HS-27A (cell line): ENCODE measurements around the gene EGFLAM.
A peak's percentile ranks its signal among the peaks of the same experiment; 100 is the strongest.

Experiments used
- DNase-seq: peaks from one replicate; pipeline ENCODE4 v3.0.0-alpha.2; 2012; ENCODE audit warnings: low read depth, missing footprints

Gene EGFLAM

GRCh38 chr5:38258319-38259061, at the start of gene EGFLAM:
TSS of gene EGFLAM (plus strand) at chr5:38258559. CDS start at chr5:38258755, 196 bp downstream.
- DNase-seq: no peak

- DNase-seq: peak; percentile 17
Observed at GRCh38 chr5:38208782-38209378, 49.5 kb upstream of the EGFLAM start.

DNA sequence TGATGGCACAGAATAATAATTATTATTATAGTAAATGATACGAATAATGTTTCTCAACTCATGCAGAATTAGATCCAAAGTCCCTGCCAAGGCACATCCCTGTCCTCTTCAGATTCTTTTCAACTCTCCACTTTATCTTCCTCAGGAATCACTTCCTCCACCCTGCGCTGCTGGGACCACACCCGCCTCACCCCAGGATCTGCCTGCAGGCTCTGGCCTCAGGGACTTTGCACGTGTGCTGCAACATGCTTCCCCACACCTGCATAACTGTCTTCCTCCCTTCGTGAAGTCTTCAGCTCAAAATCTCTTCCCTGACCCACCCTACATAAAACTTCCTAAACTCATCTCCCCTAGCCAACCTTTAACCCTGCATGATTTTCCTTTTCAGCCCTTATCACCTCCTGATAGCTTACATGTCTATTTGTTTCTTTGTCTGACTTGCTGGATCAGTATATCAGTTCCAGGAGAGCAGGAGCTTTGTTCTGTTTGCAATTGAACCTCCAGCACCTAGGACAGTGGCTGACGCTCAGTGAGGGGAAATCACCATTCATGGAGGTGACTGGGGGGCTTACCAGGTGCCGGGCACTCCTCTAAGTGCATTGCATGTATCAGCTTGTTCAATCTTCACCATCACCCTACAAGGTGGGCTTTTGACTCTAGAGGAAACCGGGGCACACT, 47.5 kb upstream of the EGFLAM start:
- DNase-seq: no peak

DNA sequence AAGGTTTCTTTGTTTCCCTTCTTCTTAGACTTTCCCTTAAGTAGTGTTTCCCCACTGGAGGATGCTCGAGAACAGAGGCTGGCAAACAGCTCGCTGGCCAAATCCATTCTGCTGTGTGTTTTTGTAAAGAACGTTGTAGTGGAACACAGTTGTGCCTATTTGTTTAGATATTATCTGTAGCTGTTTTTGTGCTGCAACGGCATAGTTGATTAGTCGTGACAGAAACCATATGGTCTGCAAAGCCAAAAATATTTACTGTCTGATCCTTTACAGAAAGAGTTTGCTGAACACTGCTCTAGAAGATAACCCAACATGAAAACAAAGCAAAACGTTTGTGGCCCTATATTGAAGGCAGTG, 47.0 kb upstream of the EGFLAM start:
- no peak for DNase-seq

GRCh38 chr5:38212307-38212706, 46.1 kb upstream of the EGFLAM start:
- DNase-seq: no peak

GRCh38 chr5:38226091-38226490, 32.3 kb upstream of the EGFLAM start:
- DNase-seq: no peak

DNA sequence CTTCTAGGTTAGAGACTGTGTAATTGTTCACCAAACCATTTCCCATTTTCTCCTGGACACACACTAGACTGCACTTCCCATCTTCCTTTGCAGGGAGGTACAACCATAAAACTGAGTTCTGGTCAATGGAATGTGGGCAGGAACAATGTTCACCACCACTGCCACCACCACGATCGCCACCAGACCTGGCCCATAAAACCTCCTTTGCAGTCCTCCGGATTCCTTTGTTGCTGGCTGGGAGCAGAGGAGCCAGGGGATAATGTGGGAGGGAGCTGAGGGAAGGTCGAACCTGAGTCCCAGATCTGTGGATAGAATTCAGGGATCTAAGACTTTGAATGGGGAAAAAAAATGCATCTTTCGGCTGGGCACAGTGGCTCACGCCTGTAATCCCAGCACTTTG, 29.4 kb upstream of the EGFLAM start:
- no peak for DNase-seq

GRCh38 chr5:38234737-38235136, 23.6 kb upstream of the EGFLAM start:
- no peak for DNase-seq

DNA sequence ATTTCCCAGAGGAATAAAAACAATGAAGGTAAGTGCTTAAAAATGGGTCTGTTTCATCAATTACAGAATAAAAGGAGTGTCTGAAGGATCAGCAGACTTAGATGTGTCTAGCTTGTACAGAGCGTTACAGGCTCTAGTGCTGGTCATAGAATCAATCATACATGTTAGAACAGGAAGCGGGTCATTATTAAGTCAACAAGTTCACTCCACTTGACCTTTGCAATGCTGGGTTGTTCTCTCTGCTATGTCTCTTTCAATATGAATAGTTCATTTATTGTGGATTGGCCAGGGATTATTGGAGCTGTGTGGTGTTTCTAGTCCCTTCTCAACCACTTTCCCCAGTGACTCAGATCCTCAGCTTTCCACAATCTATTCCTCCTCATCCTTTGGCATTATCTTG, 20.7 kb upstream of the EGFLAM start:
- DNase-seq: no peak

GRCh38 chr5:38240212-38240611, 18.1 kb upstream of the EGFLAM start:
- DNase-seq: no peak

DNA sequence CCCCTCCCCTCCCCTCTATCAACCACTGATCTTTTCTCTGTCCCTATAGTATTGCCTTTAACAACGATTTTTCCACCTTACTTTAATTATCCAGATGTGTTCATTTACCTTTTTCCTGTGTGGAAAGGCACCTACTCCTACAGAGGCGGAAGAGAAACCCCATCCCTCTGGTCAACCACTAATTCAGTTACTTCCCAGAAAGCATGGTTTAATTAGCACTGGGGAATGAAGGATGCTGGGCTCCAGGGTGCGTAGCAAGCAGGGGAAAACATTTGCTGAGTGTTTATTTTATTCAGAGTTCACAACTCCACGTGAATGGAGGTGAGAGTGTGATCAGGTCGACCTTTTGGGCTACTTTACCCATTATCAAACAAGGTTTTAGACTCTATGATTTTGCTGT, 16.7 kb upstream of the EGFLAM start:
- DNase-seq: no peak

GRCh38 chr5:38245307-38245706, 13.1 kb upstream of the EGFLAM start:
- DNase-seq: no peak

GRCh38 chr5:38249301-38249700, 9.1 kb upstream of the EGFLAM start:
- DNase-seq: no peak

DNA sequence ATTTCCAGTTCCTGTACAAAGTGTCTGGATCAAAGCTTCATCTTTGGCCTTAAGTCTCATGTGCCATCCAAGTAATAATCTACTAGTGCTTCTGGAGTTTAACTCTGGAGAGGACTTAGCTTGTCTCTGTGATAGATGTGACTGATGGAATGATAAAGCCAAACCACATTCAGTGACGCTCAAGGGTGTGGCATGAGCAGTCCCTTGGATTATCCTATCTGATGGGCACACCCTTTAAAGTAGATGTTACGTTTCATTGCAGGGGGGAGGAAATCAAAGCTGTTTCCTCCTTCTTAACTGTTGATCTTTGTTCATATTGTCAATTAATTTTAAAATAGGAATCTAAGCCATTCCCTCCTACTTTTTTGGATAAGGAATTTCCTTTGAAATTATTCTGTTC, 8.5 kb upstream of the EGFLAM start:
- no peak for DNase-seq

DNA sequence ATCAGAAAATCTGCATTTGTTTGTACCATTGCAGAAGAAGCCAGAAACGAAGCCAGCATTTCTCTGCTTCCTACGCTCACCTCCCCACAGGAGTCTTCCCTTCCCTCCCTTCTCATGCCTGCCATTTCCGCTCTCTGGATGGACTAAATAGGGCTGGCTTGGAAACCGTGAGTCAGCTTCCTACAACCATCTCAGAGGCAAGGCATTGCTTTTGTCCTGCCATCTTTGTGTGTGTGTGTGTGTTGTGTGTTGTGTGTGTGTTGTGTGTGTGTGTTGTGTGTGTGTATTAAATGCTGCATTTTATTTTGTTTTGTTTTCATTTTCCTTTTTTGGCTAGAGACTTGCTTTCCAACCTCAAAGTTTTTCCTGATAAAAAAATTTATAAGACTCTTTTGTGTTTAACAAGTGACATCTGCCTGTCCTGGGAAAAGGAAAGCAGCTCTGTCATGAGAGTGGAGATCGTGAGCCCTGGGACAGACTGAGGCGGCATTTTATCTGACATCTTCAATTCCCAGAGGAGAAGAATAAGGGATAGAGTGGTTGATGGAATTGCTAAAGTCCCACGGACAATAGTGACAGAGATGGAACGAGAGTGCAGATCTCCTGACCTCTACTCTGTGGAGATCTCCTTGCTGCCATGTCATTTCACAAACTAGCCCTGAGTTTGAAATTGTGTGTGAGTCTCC, 7.5 kb upstream of the EGFLAM start:
- DNase-seq: no peak

DNA sequence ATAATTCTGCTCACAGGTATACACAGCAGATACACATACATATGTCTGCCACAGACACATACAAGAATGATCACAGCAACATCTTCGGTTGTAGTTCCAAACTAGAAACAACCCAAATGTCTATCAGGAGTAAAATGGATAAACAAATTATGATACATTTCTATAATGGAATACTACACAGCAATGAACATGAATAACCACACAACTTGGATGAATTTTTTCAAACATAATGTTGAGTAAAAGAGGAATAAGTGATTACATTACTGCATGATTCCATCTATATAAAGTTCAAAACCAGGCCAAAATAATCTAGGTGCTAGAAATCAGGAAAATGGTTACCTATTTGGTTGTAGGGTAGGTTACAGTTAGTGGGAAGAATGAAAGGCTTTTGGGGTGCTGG, 4.6 kb upstream of the EGFLAM start:
- no peak for DNase-seq

- DNase-seq: no peak
Observed at GRCh38 chr5:38257308-38258041, 884 bp upstream of the EGFLAM start.

GRCh38 chr5:38258042-38258318, 379 bp upstream of the EGFLAM start:
- no peak for DNase-seq

DNA sequence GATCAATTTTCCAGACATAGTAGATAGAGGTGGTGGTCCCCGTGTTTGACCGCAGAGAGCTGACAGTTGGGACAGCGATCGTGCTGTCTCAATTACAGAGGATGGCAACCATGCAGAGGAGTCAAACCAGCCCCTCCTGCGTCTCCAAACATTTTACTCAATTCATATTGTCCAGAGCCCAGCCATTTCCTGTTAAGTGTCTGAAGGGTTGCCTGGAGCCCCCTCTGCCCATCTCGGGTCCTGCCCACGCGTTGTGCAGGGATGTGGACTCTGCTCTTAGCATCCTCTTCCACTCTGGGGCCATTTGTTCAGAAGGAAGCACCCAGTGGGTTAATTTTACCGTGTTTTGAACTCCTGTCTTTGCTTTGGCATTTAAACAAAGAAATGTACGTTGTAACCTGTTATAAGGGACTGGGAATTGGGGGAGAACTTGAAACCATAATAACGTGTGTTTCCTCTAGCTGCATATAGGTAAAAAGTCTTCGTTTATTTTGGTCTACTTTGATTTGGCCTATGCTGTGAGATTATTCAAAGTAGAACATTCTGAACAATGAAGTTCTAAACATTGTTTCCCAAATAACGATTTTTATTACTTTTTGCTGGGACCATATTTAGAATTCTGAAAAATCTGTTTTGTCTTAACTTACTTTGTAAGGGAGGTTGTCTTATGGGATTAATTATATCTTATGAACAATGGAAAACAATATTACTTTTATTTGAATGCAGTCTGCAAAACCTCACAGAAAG, 876 bp downstream of the EGFLAM start:
- DNase-seq: no peak

DNA sequence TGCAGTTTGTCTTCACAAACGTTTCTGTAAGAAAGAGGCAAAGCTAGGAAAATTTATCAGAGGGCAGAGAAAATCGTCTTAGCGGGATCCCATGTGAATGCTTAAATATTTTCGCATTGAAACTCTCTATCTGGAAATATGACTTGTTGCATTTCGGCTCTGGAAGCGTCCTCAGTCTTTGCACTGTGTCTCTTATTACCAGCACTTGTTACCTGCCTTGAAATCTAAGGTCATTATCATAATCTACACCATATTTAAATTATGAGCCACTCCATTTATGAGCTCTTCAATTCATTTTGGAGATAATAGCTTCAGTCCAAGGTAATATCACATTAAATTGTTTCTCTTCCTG, 1.4 kb downstream of the EGFLAM start:
- DNase-seq: no peak

DNA sequence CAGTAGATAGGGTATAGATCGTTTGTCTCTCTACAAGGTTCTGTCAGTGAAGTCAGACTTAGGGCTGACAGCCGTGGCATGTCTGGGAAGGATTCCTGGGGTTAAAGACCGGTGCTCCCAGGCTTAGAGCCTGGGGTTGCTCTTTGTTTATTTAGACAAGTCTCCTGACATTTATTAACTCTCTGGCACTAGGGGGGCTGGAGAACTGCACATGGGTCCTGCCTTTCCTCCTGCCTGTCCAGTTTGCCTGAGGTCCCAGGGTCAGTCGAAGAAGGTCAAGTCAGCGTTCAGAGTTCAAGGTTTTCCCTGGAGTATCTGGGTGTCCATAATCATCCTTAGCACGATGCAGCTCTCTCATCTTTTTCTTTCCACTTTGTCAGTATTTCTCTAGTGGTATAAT, 5.6 kb downstream of the EGFLAM start:
- DNase-seq: no peak
